Transverse colon (tissue), 3 donors: Measurements from ENCODE around the gene ZNF217.

ENCODE experiments used
- POLR2A ChIP-seq: fragments of 450-650 bp; IDR thresholded peaks from one replicate; pipeline ENCODE4 v1.6.1; 2016; ENCODE audit warnings: antibody characterized with exemption, mild to moderate bottlenecking, moderate library complexity
- TF ChIP-seq, protein P1 (sequence below), 5 experiments: fragments of 200-600 bp in 3 of 5; fragments of 450-650 bp in 2 of 5; sonication (generic) in 3 of 5; IDR thresholded peaks; 1 replicate in 2 of 5; 2 replicates in 3 of 5; pipeline ENCODE4 v1.5.1; 2016 to 2017; ENCODE audit warnings: antibody characterized with exemption in 5 of 5, inconsistent platforms in 3 of 5, mild to moderate bottlenecking in 2 of 5, moderate library complexity in 1 of 5

DNA sequence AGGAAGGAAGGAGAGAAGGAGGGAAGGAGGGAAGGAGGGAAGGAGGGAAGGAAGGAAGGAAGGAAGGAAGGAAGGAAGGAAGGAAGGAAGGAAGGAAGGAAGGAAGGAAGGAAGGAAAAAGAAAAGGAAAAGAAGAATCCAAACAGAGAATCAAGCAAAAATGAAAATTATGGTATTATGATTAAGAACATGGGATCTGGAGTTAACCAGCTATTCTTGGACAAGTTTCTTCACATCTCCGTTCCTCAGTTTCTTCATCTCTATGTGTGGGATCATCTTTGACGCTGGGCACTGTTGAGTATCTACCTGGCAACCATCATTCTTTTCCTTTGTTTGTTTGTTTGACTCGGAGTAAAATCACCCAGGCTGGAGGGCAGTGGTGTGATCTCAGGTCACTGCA, 71.6 kb downstream of the ZNF217 start:
- TF ChIP-seq, protein P1, sequence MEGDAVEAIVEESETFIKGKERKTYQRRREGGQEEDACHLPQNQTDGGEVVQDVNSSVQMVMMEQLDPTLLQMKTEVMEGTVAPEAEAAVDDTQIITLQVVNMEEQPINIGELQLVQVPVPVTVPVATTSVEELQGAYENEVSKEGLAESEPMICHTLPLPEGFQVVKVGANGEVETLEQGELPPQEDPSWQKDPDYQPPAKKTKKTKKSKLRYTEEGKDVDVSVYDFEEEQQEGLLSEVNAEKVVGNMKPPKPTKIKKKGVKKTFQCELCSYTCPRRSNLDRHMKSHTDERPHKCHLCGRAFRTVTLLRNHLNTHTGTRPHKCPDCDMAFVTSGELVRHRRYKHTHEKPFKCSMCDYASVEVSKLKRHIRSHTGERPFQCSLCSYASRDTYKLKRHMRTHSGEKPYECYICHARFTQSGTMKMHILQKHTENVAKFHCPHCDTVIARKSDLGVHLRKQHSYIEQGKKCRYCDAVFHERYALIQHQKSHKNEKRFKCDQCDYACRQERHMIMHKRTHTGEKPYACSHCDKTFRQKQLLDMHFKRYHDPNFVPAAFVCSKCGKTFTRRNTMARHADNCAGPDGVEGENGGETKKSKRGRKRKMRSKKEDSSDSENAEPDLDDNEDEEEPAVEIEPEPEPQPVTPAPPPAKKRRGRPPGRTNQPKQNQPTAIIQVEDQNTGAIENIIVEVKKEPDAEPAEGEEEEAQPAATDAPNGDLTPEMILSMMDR (IDR thresholded peaks at IDR 0.05): no peak
- no peak for TF ChIP-seq POLR2A
